GM19438 (cell line): ENCODE measurements around the gene VPS50.
"Not testable (repeated sequence)": the region's sequence is repeated elsewhere in the genome, so short reads cannot be mapped to it uniquely, and the experiment has no call there.

Experiments used
- ATAC-seq: cut with Tn5 transposase; IDR thresholded peaks from one replicate; pipeline ENCODE4 v1.9.1; 2021; ENCODE audit warnings: low read depth; ENCODE audit not compliant: unreplicated experiment

The VPS50 gene

GRCh38 chr7:93238748-93239147 is 6.6 kb downstream of the VPS50 start:
- no peak for ATAC-seq

DNA sequence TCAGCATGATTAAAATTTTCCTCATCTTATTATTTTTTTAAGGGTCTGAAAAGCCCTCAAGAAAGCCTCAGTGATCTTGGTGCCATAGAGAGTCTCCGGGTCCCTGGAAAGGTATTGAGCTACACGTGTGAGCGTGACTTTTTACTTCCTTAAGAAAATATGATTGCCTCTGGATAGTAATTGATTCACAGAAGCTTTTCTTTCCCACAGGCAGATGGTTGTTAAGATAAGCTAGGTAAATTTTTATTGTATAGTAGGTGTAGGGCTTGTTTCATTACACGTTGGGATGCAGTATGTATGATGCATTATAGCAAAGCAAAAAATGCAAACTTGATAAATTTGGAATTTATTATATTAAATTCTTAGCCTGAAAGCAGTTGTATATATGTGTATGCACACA is 7.7 kb downstream of the VPS50 start:
- no peak for ATAC-seq

GRCh38 chr7:93242106-93242505 is 9.9 kb downstream of the VPS50 start:
- no peak for ATAC-seq

DNA sequence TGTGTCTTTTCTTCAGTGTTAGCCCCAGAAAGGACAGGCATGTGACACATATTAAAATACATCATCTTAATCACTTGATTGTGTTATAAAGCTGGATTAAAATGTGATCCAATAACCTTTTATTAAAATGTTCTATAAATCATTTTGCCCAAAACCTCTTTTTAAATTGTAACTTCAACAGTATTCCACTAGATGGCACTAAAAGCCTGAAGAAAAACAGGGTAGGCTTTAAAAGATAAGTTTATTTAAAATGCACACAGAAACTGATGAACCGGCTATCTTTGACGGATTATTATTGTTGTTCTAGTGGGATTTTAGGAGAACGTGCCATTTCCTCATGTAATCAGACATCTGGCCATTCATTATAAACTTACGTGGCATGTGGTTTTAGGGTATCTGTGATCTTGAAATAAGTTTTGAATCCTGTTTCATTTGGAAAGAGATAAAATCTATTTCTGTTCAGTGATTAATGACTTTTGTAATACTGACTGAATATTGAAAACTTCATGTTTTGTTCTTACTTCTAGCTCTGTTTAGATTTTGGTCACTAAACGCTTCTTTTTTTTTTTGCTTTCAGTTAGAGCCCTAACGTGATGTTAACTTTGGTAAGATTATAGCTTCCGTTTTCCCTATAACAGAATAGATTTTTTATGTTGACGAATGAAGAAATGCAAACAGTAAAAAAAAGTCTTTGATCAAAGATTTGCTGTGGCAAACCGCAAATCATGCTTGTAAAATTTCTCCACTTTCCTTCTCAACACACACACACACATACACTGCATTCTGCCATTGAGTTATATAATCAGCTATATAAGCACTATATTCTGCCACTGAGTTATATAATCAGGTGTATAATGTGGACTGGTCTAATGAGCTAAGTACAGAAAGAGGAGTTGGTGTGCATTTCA is 13.6 kb downstream of the VPS50 start:
- no peak for ATAC-seq

DNA sequence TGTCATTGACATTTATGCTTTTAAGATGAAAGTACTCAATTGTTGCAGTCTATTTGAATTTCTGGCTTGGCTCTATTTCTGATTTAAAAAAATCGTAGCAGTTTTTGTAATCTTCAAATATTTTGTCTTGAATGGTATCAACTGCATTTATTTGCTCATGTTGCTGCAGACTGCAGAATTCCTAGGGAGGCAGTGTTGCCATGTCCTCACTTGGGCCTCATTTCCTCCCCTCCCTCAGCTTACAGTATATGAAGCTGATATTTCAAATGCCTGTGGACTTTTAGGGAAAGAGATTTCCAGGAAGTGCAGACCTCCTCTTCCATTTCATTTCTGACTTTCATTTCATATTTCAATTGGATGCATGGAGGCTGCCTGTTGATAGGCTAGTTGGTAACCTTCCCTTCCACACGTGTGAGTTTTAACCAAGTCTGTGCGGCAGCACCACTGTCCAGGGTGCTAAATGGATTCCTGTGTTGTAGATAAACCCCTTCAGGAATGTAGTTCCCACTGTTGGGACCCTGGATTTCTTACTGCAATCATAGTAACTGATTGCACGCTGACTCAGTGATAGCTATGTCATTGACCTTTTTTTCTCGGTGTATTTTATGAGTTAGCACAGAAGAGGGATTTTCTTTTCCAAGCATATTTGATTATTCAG is 17.5 kb downstream of the VPS50 start:
- no peak for ATAC-seq

- ATAC-seq = no peak
Observed at GRCh38 chr7:93258661-93259060, 26.5 kb downstream of the VPS50 start.

DNA sequence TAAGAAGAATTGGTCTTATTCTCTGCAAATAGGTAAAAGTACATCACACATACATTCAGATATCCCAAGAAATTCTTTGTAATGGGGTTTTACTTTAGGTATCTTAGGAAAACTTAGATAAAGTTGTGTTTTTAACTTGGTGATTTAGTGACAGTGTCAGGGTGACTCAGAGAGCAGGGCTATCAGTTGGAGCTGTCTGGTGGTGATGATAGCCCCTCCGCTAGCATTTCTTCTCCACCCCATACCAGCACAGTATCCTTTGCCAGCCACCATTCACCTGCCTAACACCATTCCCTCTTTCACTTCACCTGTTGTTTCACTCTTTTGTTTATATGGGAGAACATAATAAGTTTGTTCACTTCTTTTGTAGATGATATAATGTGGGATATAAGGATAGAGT is 30.4 kb downstream of the VPS50 start:
- ATAC-seq = no peak

DNA sequence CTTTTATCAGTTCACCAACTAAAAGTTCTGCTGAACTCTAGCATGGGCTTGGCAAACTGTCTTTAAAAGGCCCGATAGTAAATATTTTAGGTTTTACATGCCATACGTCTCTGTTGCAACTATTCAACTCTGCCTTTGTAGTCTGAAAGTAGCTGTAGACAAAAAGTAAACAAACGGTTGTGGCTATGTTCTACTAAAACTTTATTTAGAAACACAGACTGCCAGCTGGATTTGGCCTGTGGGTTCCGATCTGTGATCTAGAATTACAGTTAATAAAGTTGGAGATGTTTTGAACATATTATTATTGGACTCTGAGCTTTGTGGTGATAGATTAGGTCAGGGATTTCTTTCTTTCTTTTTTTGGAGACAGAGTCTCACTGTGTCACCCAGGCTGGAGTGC is 33.1 kb downstream of the VPS50 start:
- ATAC-seq = no peak

DNA sequence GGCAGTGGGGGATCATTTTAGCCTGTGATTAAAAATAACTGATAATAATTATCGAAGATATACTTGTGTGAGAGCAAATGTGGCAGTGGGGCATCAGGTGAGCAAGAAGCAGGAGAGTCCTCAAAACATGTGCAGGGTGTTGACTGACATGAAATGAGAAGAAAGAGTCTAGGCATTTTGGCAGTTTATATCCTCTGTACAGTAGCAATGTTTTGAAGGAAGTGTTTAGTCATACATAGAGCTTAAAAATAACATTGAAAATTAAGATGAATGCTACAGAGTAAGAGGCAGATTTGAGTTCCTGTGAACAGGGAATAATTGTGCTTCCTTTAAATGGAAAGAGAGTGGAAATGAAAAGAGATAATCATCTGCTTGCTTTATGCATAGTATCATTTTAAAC is 47.4 kb downstream of the VPS50 start:
- no peak for ATAC-seq

DNA sequence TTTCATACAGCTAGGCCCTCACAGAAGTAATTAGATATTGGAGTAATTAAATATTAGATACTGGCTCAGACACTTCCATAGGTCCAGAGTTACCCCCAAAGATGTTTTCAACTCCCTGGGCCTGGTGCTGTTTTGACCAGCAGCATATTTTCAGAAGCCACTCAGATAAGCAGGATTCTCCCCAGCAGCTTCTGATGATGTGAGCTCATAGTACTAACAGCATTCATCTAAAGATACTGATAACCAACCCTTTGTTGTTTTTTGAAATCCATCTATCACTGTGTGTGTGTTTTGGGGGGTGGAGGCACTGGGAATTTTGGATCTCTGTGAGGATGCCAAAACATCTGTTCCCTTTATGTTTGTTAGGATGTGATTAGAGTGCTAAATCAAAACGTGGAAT is 52.7 kb downstream of the VPS50 start:
- ATAC-seq = no peak

GRCh38 chr7:93293229-93293628 is 61.1 kb downstream of the VPS50 start:
- ATAC-seq = no peak

DNA sequence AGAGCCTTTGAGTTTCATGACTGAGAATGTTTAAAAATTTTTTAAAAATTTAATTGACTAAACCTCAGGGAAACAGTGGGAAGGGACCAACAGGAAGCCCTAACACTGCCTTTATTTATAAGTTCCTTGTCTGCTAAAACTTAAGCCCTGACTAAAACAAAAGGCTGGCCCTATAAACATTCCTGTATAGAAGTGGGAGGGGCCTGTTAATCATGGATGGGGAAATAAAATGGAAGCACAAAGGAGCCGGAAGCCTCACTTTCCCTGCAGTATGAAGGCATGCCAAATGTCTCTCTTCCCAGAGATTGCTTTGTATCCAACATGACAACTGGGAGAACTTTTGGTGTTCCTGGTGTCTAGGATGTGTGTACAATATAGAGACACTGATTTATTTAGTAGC is 66.0 kb downstream of the VPS50 start:
- no peak for ATAC-seq

- no peak for ATAC-seq
Observed at GRCh38 chr7:93298671-93299070, 66.5 kb downstream of the VPS50 start.

- no peak for ATAC-seq
Observed at GRCh38 chr7:93301736-93302135, 69.6 kb downstream of the VPS50 start.

DNA sequence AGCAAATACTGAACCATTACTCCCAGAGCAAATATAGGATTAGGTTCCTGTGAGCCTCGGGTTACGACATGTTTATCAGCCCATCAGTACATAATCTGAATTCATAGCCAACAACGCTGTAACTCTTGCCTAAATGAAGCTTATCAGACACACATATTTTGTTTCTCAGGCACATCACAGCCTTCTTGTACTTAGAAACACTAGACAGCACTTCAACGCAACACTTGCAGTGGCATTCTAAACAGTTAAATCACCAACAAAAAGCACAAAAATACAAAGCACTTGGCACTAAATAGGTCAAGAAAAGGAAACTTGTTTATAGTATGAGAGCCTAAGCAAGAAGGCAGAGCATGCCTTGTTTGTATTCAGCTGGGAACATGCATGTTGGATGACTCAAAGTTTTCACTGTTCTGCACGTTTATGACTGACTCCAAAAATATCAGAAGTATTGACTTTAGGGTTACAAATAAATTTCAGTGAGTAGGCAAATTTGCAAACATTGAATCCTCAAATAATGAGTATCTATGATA is 75.0 kb downstream of the VPS50 start:
- ATAC-seq = no peak

DNA sequence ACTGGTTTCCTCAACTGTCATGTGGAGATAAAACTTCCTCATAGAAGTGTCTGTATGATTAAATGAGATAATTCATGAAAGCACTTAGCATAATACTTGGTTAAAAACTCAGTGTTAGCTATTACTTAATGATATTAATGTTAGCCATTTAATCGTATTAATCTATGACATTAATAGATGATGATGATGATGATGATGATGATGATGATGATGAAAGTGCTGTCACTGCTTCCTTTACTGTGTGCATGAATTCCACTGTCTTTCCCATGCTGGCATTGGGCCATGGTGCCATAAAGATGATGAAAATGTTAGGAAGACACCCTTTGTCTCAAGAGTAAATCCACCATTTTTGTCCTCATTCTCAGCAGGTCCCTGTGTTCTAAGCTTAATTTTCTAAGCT is 75.8 kb downstream of the VPS50 start:
- ATAC-seq = no peak

DNA sequence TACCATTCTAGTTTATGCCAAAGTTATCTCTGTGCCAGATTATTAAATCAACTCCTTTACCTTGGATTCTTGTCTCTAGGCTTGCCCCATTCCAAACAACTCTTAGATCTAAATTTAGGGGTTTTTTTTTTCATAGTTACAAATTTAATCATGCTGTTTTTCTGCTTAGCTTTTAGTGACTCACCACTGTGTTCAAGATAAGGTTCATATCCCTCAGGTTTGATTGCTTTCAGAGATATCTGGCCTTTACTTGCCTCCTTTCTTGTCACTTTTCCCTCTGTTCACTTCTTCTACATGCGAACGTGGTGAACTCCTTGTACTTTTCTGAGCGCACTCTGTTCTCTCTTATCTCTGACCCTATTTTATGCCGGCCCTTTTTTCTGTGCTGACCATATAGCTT is 78.2 kb downstream of the VPS50 start:
- ATAC-seq = no peak

DNA sequence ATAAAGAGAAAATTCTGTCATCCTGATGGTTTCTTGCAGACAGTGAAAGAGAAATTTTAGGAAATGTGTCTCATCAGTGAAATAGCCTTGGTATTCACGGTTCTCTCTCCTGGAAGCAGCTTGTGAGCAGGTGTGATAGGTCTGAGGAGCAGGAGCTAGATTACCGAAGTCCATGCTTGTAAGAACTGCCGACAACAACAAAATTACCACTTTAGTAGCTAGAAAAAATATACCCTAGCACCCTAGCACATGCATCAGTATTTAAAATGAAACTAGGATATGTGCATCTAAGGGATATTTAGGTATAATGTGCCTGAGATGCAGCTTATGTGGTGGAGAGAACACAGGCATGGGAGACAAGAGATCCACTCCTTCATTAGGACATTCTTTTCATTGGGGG is 82.3 kb downstream of the VPS50 start:
- ATAC-seq = no peak

- ATAC-seq = no peak
Observed at GRCh38 chr7:93315896-93316295, 83.7 kb downstream of the VPS50 start.

DNA sequence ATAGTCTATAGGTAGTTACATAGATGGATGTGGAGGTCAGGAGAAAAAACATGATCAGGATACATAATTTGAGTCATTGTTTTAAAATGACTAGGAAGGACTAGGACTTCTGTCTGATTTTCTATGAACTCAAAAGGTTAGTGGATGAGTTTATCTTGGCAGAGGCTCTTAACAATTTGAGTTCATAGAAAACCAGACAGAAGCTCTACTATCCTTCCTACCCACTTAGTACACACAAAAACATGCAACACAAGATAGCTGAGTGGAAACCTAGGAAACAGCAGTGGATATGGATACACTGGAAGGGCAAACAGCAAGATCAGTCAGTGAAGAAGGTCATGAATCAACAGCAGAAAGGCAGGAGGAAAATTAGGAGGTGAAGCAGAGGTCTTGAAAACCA is 84.6 kb downstream of the VPS50 start:
- no peak for ATAC-seq

GRCh38 chr7:93320887-93321286 is 88.7 kb downstream of the VPS50 start:
- no peak for ATAC-seq

GRCh38 chr7:93326291-93326690 is 94.1 kb downstream of the VPS50 start:
- not testable (repeated sequence) for ATAC-seq
